ENCODE data around the gene AVL9. TPM values are rescaled to one million over a fixed set of nuclear protein-coding genes. Genes with fewer than 3 reads are reported as not detected.
A peak's percentile ranks its signal among the peaks of the same experiment; 100 is the strongest.

The AVL9 gene
- total RNA-seq, 2 donors from 2014 or later: 86.1 to 97.3 TPM

DNA sequence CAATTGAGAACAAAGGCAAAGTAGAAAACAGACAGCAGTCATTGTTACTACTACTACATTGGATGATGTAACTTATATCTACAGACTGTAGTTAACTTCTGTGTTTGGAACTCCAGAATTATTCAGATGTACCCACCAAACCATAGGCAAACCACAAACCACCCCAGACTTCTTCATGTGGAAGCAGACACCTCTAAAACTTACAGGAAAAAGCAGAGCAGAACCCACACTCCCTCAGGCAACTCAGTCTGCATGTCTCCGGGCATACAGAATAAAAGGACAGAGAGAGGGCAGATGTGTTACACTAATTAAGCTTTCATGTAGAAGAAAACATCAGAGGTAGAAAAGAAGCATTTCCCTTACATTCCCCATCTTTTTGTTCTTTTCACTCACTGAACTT lies 14.1 kb upstream of the AVL9 start:
- no peaks in the 10 kb centered on the region for H3K36me3 ChIP-seq
- no peaks in the 10 kb centered on the region for H3K27me3 ChIP-seq
- no peak overlapping the region for H3K9ac ChIP-seq (ENCODE audit: low read depth in 2 of 2, low read length in 2 of 2)
- H3K4me1 ChIP-seq: no peaks in the 10 kb centered on the region
- no peak overlapping the region for H3K4me3 ChIP-seq
- intact Hi-C loops (cut with DNase I): no loop called here
- no peak overlapping the region for H3K27ac ChIP-seq
- no peaks in the 10 kb centered on the region for H3K9me3 ChIP-seq
- TF ChIP-seq, protein P1, sequence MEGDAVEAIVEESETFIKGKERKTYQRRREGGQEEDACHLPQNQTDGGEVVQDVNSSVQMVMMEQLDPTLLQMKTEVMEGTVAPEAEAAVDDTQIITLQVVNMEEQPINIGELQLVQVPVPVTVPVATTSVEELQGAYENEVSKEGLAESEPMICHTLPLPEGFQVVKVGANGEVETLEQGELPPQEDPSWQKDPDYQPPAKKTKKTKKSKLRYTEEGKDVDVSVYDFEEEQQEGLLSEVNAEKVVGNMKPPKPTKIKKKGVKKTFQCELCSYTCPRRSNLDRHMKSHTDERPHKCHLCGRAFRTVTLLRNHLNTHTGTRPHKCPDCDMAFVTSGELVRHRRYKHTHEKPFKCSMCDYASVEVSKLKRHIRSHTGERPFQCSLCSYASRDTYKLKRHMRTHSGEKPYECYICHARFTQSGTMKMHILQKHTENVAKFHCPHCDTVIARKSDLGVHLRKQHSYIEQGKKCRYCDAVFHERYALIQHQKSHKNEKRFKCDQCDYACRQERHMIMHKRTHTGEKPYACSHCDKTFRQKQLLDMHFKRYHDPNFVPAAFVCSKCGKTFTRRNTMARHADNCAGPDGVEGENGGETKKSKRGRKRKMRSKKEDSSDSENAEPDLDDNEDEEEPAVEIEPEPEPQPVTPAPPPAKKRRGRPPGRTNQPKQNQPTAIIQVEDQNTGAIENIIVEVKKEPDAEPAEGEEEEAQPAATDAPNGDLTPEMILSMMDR (IDR thresholded peaks at IDR 0.05): no peak
- no peak for DNase-seq

DNA sequence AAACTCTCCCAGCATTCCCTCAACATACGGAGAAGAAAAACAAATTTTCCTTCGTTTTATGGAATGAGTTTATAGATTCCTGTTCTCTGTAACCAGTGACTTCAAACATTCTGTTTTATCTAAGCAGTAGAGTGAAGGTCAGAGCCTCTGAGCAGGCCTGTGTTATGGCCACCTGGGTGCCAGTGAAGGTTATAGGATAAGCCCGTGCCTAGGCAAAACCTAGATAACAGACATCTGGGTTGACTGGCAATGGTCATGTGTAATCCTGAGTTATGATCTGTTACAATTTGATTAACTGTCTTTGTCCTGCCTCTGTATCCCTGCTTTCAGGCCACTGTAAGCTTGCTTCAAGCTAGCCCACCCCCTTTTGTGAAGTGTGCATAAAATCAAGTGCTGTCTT lies 13.4 kb upstream of the AVL9 start:
- intact Hi-C loops (cut with DNase I): no loop called here
- H3K9me3 ChIP-seq: no peaks in the 10 kb centered on the region
- no peak overlapping the region for H3K9ac ChIP-seq (ENCODE audit: low read depth in 2 of 2, low read length in 2 of 2)
- DNase-seq: no peak
- no peak overlapping the region for H3K4me3 ChIP-seq
- no peaks in the 10 kb centered on the region for H3K36me3 ChIP-seq
- no peak overlapping the region for H3K27ac ChIP-seq
- TF ChIP-seq, protein P1 (IDR thresholded peaks at IDR 0.05): no peak
- H3K4me1 ChIP-seq: no peaks in the 10 kb centered on the region
- no peaks in the 10 kb centered on the region for H3K27me3 ChIP-seq

DNA sequence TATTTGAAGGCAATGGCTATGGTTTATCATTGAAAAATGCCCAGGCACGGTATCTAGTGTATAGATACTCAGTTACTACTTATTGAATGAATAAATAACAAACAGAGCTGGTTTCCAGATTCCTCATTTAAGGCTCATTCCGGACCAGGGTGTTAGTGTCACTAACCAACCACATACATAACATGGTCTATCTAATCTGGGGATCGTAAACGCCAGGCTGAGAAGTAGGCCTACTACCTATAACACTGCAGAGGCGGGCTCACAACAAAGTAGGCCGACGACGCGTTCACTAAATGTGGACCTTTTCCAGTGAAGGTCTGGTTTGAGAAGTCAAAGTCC lies 5.5 kb upstream of the AVL9 start:
- TF ChIP-seq, protein P1 (IDR thresholded peaks at IDR 0.05): no peak
- no peak for DNase-seq
- Histone ChIP-seq H3K9me3 (no peaks in the 10 kb centered on the region), H3K36me3 (no peaks in the 10 kb centered on the region), H3K27ac (peak overlapping the region; percentile 91), H3K4me1 (no peaks in the 10 kb centered on the region), H3K4me3 (peak overlapping the region; percentile 68), H3K9ac (ENCODE audit: low read depth in 2 of 2, low read length in 2 of 2) (peak overlapping the region; percentile 84 to 86), H3K27me3 (no peaks in the 10 kb centered on the region)
- intact Hi-C loops (cut with DNase I): loop anchor here (5.0 kb wide), 1 partner anchor 623 kb away; no protein-coding TSS in a partner anchor

DNA sequence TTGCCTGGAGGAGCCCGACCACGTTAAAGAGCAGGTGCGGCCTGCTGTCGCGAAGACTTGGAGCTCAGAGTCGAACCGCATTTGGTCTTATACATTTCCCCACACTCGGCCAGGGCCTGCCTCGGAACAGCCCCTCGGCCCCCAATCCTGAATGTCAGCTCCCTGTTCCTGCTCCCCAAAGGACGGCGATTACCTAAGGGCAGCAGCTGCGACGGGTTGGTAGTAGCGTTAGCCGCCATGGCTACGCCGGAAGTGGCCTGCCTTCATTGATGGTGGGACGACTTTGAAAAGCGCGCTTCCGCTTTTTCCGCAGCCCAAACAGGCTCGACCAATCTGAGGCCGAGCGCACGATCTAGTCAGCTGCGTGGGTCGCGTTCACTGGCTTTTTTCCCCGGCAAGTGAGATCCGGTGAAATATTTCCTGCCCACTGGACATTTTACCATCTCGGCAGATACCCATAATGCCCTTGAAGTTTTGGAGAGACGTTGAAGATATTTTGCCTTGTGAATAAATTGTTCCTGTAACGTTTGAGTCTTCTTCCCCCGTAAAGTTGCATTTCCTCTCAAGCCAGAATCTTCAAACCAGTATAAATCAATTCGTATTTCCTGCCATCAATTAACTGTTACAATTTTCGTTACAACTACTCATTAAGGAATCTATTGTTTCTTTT lies 5.0 kb upstream of the AVL9 start, which contains the start of gene LSM5:
Gene LSM5, minus strand, starts transcription at position 254 of the 670 bp plus-strand sequence. Its CDS starts 15 bp downstream, at position 239.
- H3K9ac ChIP-seq (ENCODE audit: low read depth in 2 of 2, low read length in 2 of 2): peak within 1 kb of the TSS; percentile 84 to 86
- no peaks in the 10 kb centered on the region for H3K4me1 ChIP-seq
- no peaks in the 10 kb centered on the region for H3K9me3 ChIP-seq
- TF ChIP-seq, protein P1 (IDR thresholded peaks at IDR 0.05): no peak
- H3K4me3 ChIP-seq: peak within 1 kb of the TSS; percentile 68
- H3K27me3 ChIP-seq: no peaks in the 10 kb centered on the region
- peak within 1 kb of the TSS; percentile 91 for H3K27ac ChIP-seq
- peak; percentile 95 for DNase-seq
- intact Hi-C loops (cut with DNase I): no loop called here
- no peaks in the 10 kb centered on the region for H3K36me3 ChIP-seq

DNA sequence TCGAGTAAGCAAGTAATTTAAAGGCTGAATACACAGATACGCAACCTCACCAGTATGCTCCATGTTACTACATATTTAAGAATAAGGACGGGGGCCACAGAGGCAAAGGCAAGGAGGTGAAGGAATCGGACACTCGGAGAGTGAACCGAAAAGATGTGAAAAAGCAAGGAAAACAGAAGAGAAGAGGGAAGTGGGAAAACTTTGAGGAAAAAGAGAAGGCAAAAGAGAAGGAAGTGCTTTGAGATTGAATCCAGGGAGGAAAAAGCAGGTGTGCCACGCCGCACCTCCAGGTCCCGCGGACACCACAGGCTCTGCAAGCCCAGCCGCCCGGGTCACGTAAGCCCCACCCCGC lies 367 bp upstream of the AVL9 start:
- Histone ChIP-seq H3K4me3 (peak overlapping the region; percentile 95), H3K27me3 (no peaks in the 10 kb centered on the region), H3K9ac (ENCODE audit: low read depth in 2 of 2, low read length in 2 of 2) (peak overlapping the region; percentile 69 to 92), H3K36me3 (no peaks in the 10 kb centered on the region), H3K9me3 (no peaks in the 10 kb centered on the region), H3K4me1 (peaks cover 4% of the 10 kb centered on the region), H3K27ac (peak overlapping the region; percentile 56)
- TF ChIP-seq, protein P1 (IDR thresholded peaks at IDR 0.05): no peak
- no peak for DNase-seq
- intact Hi-C loops (cut with DNase I): no loop called here

Data from colonic mucosa (tissue), 4 donors.